RWPE1 (cell line): ENCODE measurements around the gene MT1F.

Source experiments
- CTCF ChIA-PET: fragments of 350-600 bp; sonication (Branson Sonifier 250); formaldehyde crosslinking; extraction: SDS; loops from one replicate; lab custom pipeline; 2021; lab: Yijun Ruan, JAX
- POLR2A ChIA-PET: fragments of 400-600 bp; formaldehyde crosslinking; extraction: SDS; loops from one replicate; lab custom pipeline; 2020; ENCODE audit warnings: antibody characterized with exemption; ENCODE audit not compliant: low non-redundant PET; lab: Yijun Ruan, JAX
- DNase-seq: peaks from one replicate; pipeline ENCODE4 v3.0.0; 2012; ENCODE audit warnings: low spot score
- H3K27ac ChIP-seq: fragments of 450-650 bp; 2 replicates; pipeline ENCODE4 v1.5.1; 2017
- TF ChIP-seq, protein P1 (sequence below): fragments of 450-650 bp; conservative IDR thresholded peaks from 2 replicates; pipeline ENCODE4 v1.5.1; 2017; ENCODE audit warnings: low read depth, mild to moderate bottlenecking

MT1F gene

GRCh38 chr16:56634715-56635440, 22.9 kb upstream of the MT1F start:
- CTCF ChIA-PET = no interaction called here
- DNase-seq = no peak
- TF ChIP-seq, protein P1, sequence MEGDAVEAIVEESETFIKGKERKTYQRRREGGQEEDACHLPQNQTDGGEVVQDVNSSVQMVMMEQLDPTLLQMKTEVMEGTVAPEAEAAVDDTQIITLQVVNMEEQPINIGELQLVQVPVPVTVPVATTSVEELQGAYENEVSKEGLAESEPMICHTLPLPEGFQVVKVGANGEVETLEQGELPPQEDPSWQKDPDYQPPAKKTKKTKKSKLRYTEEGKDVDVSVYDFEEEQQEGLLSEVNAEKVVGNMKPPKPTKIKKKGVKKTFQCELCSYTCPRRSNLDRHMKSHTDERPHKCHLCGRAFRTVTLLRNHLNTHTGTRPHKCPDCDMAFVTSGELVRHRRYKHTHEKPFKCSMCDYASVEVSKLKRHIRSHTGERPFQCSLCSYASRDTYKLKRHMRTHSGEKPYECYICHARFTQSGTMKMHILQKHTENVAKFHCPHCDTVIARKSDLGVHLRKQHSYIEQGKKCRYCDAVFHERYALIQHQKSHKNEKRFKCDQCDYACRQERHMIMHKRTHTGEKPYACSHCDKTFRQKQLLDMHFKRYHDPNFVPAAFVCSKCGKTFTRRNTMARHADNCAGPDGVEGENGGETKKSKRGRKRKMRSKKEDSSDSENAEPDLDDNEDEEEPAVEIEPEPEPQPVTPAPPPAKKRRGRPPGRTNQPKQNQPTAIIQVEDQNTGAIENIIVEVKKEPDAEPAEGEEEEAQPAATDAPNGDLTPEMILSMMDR = no peak
- POLR2A ChIA-PET = no interaction called here
- no peak overlapping the region for H3K27ac ChIP-seq

GRCh38 chr16:56635441-56635967, 22.3 kb upstream of the MT1F start:
- no peak for DNase-seq
- ChIA-PET POLR2A (no interaction called here), CTCF (no interaction called here)
- TF ChIP-seq, protein P1 = no peak
- H3K27ac ChIP-seq = no peak overlapping the region

GRCh38 chr16:56636616-56637413, 20.9 kb upstream of the MT1F start:
- no peak overlapping the region for H3K27ac ChIP-seq
- CTCF ChIA-PET = no interaction called here
- DNase-seq = no peak
- TF ChIP-seq, protein P1 = no peak
- POLR2A ChIA-PET = no interaction called here

GRCh38 chr16:56637814-56638750, 19.7 kb upstream of the MT1F start, which contains the start of gene MT1A:
Gene MT1A, plus strand, starts transcription at chr16:56638666. Its CDS starts 73 bp downstream, at chr16:56638739.
- H3K27ac ChIP-seq = no peak within 1 kb of the TSS
- DNase-seq = no peak
- CTCF ChIA-PET = interaction anchor here (0.7 kb wide), 1 partner anchor 58 kb away, joined by 3 read pairs; no protein-coding TSS in a partner anchor
- TF ChIP-seq, protein P1 = no peak
- POLR2A ChIA-PET = no interaction called here

DNA sequence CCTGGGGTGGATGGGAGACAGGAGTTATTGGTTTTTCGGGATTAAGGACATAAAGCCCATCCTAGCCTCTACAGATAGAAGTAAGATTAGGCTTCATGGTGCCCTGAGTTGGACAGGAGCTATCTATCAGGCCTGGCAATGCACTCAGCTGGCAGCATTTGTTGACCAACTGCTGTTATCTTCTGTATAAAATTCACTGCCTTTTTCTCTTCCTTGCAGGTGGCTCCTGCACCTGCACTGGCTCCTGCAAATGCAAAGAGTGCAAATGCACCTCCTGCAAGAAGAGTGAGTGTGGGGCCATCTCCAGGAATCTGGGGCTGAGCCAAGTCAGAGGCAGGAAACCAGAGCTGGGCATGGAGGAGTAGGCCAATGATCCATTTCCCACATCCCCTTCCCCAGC, 18.7 kb upstream of the MT1F start:
- no peak overlapping the region for H3K27ac ChIP-seq
- TF ChIP-seq, protein P1 = no peak
- DNase-seq = no peak
- CTCF ChIA-PET = interaction anchor here (0.7 kb wide), 1 partner anchor 59 kb away, joined by 3 read pairs; no protein-coding TSS in a partner anchor
- POLR2A ChIA-PET = no interaction called here
